ENCODE data around the gene MRC2. TPM values are rescaled to one million over a fixed set of nuclear protein-coding genes. Genes with fewer than 3 reads are reported as not detected.

Gene MRC2
- total RNA-seq, 2 donors from 2014 or later: 34.2 to 73.7 TPM

GRCh38 chr17:62626719-62627218, 701 bp upstream of the MRC2 start:
- WGBS: 6% methylated on average over 21 of the region's 21 CpGs
- H3K4me1 ChIP-seq (replicated peaks): no peaks in the 10 kb centered on the region
- H3K4me3 ChIP-seq: peak overlapping the region; percentile 52 to 56
- intact Hi-C loops (cut with DNase I): loop anchor here (2.0 kb wide), 1 partner anchor 26 kb away; no protein-coding TSS in a partner anchor
- no peaks in the 10 kb centered on the region for H3K27me3 ChIP-seq (replicated peaks; ENCODE audit: insufficient read depth)
- no peaks in the 10 kb centered on the region for H3K36me3 ChIP-seq
- no peak for TF ChIP-seq POLR2A (IDR thresholded peaks at IDR 0.05)
- no peak for TF ChIP-seq CTCF (IDR thresholded peaks at IDR 0.05)
- no peak for TF ChIP-seq POLR2AphosphoS5 (IDR thresholded peaks at IDR 0.05)
- no peak for DNase-seq (ENCODE audit: low spot score)
- H3K9me3 ChIP-seq: no peaks in the 10 kb centered on the region
- peak overlapping the region; percentile 78 to 80 for H3K27ac ChIP-seq

- peak; percentile 23 for DNase-seq (ENCODE audit: low spot score)
- Histone ChIP-seq H3K9me3 (no peaks in the 10 kb centered on the region), H3K4me3 (peak overlapping the region; percentile 52 to 56), H3K27ac (peak overlapping the region; percentile 78 to 80), H3K27me3 (replicated peaks; ENCODE audit: insufficient read depth) (no peaks in the 10 kb centered on the region), H3K4me1 (replicated peaks) (no peaks in the 10 kb centered on the region), H3K36me3 (no peaks in the 10 kb centered on the region)
- TF ChIP-seq CTCF (IDR thresholded peaks at IDR 0.05) (no peak), POLR2AphosphoS5 (IDR thresholded peaks at IDR 0.05) (no peak), POLR2A (IDR thresholded peaks at IDR 0.05) (no peak)
- WGBS: 2% methylated on average over 46 of the region's 61 CpGs
- intact Hi-C loops (cut with DNase I): loop anchor here (2.0 kb wide), 1 partner anchor 25 kb away; no protein-coding TSS in a partner anchor
These were observed 599 bp downstream of the MRC2 start for GRCh38 chr17:62627904-62628633.

- Histone ChIP-seq H3K9me3 (no peaks in the 10 kb centered on the region), H3K36me3 (no peaks in the 10 kb centered on the region), H3K27me3 (replicated peaks; ENCODE audit: insufficient read depth) (no peaks in the 10 kb centered on the region), H3K4me3 (peak overlapping the region; percentile 52 to 56), H3K27ac (peak overlapping the region; percentile 78 to 80), H3K4me1 (replicated peaks) (no peaks in the 10 kb centered on the region)
- intact Hi-C loops (cut with DNase I): no loop called here
- no peak for TF ChIP-seq CTCF (IDR thresholded peaks at IDR 0.05)
- no peak for TF ChIP-seq POLR2A (IDR thresholded peaks at IDR 0.05)
- TF ChIP-seq POLR2AphosphoS5 (IDR thresholded peaks at IDR 0.05): no peak
- DNase-seq (ENCODE audit: low spot score): no peak
- WGBS: 36% methylated on average over 19 of the region's 19 CpGs
These were observed 1.5 kb downstream of the MRC2 start for GRCh38 chr17:62628831-62629555.

- peak overlapping the region; percentile 78 to 80 for H3K27ac ChIP-seq
- 67% methylated on average over 19 of the region's 19 CpGs for WGBS
- TF ChIP-seq POLR2A (IDR thresholded peaks at IDR 0.05) (no peak), POLR2AphosphoS5 (IDR thresholded peaks at IDR 0.05) (no peak), CTCF (IDR thresholded peaks at IDR 0.05) (no peak)
- no peaks in the 10 kb centered on the region for H3K36me3 ChIP-seq
- H3K4me1 ChIP-seq (replicated peaks): no peaks in the 10 kb centered on the region
- no peaks in the 10 kb centered on the region for H3K9me3 ChIP-seq
- intact Hi-C loops (cut with DNase I): no loop called here
- DNase-seq (ENCODE audit: low spot score): no peak
- peak overlapping the region; percentile 52 to 56 for H3K4me3 ChIP-seq
- no peaks in the 10 kb centered on the region for H3K27me3 ChIP-seq (replicated peaks; ENCODE audit: insufficient read depth)
These were observed 2.3 kb downstream of the MRC2 start for GRCh38 chr17:62629556-62630364.

Data from prostate gland (tissue), 2 donors.